Prostate gland (tissue), 2 donors: ENCODE data around the gene SMIM1.
"Not testable (repeated sequence)": the region's sequence is repeated elsewhere in the genome, so short reads cannot be mapped to it uniquely, and the experiment has no call there.

Experiments
- CTCF ChIP-seq, 4 experiments: fragments of 200-600 bp in 2 of 4; fragments of 450-650 bp in 2 of 4; sonication (generic) in 2 of 4; IDR thresholded peaks; 1 replicate in 3 of 4; 2 replicates in 1 of 4; pipeline ENCODE4 v1.5.1; 2016 to 2019; ENCODE audit warnings: antibody characterized with exemption in 4 of 4, mild to moderate bottlenecking in 2 of 4, moderate library complexity in 2 of 4
- POLR2AphosphoS5 ChIP-seq: sonication (generic); formaldehyde crosslinking; IDR thresholded peaks from one replicate; pipeline ENCODE4 v1.6.1; 2017; ENCODE audit warnings: antibody characterized with exemption

GRCh38 chr1:3800795-3801194 lies 28.2 kb downstream of the SMIM1 start:
- not testable (repeated sequence) for TF ChIP-seq POLR2AphosphoS5; CTCF (IDR thresholded peaks at IDR 0.05)
